NCI-H2171 treated with DMSO at 0.1 percent for 48 hours (cell line): ENCODE results near the gene RNPS1.

Source experiments
- DNase-seq: peaks from one replicate; lab custom pipeline; 2025; lab: John Stamatoyannopoulos, UW

Gene RNPS1

DNA sequence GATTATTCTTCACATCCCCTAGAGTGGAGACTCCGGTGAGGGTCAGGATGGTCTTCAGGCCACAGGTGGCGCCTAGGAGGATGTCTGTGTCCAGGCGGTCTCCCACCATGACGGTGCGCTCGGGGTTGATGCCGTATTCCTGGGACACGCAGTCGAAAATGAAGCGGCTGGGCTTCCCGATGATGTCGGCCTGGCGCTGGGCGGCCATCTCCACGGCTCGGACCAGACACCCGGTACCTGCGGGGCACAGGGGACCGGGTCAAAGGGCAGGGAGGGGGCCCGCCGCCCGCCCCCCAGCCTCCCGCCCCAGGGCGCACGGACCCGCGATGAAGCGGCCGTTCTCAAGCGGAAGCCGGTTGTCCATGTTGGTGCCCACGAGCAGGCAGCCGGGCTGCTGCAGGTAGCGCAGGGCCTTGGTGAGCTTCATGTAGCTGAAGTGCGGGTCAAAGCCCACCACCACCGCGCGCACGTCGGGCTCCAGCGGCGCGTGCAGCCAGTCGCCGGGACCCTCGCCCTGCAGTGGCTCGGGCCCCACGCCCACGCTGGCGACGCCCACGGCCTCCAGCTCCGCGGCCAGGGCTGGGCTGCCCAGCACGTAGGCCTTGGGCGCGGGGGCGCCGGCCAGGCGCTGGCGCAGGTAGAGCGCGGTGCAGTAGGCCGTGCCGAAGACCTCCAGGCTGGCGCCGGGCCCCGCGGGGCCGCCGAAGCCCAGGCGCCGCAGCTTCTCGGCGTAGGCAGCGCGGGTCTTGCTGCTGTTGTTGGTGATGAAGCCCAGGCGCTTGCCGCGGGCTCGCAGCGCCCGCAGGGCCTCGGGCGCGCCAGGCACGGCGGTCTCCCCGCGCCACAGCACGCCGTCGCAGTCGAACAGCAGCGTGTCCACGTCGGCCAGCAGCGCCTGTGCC lies 53.9 kb downstream of the RNPS1 start:
- DNase-seq = no peak

DNA sequence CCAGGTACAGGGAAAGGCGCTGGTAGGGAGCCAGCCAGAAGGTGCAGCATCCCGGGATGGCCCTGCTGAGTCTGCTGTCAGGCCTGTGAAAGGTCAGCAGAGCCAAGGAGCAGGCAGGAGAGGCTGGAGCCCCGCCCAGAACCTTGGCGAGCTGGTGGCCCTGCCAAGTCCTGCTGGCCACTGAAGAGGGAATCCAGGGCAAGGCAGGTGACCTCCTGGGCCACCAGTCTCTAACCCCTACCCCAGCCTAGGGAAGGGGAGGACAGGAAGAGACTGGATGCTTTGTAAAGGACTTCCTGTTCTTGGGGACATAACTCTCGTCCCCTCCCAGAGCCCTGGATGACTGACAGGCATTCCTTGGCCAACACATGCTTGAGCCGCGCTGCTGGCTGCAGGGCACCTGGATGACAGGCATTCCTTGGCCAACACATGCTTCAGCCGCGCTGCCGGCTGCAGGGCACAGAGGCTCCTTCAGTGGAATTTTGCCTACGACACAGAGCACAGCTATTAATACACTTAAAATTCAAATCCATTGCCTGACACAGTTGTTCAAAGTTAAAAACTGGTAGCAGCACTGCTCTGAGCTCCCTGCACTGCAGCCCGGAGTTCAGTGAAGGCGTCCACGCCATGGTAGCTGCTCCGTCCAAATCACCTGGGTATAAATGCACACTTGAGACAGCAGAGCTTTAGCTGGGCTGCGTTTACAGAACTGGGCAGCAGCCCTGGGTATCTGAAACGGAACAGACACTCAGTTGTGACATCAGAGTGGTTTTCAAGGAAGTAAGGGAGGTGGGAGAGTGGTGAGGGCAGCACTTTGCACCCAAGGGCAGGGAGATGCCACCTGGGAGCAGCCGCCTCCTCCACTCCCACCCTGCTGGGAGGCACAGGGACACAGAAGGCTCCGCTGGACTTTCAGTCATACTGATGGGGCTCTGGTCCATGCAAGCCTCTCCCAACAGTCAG lies 55.3 kb downstream of the RNPS1 start:
- DNase-seq = no peak

DNA sequence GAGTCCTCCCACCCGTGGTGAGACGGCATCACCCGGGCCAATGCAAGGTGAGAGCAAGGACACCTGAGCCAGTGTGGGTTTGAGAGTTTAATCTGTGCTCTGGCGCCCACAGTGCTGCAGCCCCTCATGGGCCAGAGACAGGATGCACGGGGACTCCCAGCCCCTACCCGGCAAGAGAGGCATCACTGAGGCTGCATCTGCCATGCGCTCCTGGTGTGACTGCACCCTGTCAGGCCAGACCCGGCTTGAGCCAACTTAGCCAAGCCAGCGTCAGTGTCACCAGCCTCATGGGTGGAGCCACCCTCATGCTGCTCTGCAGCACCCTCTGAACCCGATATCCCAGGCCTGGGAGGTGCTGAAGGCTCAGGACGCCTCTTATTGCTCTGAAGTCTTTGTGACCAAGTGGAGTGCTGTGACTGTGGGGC lies 56.0 kb downstream of the RNPS1 start:
- no peak for DNase-seq

DNA sequence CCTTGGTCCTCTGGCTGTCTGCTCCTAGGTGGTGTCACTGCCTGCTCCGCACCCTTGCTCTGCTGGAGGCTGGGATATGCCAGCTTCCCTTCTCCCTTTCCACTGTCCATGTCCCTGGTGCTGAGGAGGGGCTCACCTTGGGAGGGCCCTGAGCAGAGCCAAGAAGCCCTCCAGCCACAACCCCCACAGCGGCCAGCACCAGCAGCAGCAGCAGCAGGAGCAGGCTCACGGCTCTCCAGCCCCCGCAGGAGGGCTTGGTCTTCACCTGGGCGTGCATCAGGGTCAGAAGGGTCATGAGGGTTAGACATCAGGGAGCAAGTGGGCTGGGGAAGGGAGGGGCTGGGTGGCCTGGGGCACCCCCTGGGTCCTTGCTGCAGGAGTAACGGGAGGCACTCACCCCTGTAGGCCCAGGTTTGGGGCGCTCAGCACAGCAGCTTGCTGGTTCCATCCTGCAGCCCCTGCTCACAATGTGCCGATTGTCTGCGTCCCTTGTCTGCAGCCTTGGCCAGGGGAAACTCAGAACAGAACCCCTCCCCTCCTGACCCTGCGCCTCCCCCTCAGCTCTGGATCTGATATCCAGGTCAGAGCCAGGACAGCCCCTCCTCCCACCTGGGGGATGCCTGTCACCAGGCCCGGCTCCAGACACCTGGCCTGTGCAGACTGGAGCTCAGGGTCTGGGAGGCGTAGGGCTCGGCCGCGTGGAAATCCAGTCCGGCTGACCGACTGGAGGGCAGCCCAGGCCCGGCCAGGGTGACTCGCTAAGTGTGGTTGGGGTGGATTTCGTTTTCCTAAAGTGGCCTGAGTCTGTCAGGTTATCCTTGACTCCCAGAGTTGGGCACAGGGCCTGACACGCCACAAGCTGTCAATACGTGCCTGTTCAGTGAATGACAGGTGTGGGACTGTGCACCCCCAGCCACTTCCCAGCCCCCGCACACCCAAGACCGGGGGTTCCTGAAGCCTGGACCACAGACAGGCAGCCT lies 57.2 kb downstream of the RNPS1 start, which contains the start of gene BRICD5:
BRICD5 (minus strand) TSS at position 478 of the 980 bp plus-strand sequence; CDS start at position 448, 30 bp downstream.
- DNase-seq = no peak

DNA sequence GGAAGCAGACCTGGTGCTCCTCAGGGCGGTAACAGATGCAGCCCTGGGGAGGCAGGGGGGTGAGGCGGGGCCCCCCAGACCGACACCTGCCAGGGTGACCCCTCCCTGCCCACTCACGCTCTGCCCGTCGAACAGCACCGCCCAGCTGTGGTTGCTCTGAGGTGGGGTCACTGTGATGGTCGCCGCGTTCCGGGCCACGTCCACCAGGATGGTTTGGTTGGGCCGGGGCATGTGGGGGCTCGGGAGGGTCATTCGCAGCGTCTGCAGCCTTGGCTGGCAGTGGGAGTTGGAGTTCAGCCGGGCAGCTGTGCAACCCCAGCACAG lies 58.0 kb downstream of the RNPS1 start:
- no peak for DNase-seq

DNA sequence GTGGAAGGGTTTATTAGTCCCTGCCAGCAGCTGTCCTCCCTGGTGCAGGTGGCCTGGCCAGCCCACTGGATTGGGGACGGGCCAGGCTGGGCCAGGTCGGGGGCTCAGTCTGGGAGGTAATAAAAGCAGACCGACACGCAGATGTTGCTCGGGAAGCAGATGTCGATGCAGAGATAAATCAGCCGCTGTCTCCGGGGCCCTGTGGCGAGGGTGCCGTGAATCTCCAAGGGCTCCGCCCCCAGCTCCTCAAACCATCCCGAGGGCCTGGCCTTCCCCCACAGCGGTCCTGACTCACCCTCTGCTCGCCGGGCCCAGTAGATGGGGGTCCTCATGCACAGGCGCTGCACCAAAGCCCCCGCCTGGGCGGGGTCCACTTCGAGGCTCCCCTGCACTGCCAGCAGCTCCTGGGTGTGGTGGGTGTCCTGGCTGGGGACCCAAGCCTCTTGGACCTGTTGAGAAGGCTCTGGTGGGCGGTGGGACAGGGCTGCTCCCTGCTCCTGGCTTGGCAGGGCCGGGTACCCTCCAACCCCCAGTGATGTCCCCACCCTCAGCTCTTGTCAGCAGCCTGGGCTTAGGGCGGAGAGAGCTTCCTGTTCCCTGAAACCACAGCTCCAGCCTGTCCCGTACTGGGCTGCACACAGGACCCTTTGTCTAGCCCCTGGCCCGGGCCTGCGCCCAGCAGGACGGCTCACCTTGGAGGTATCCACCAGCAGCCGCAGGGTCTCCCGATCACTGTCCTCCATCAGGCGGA lies 58.5 kb downstream of the RNPS1 start:
- no peak for DNase-seq

DNA sequence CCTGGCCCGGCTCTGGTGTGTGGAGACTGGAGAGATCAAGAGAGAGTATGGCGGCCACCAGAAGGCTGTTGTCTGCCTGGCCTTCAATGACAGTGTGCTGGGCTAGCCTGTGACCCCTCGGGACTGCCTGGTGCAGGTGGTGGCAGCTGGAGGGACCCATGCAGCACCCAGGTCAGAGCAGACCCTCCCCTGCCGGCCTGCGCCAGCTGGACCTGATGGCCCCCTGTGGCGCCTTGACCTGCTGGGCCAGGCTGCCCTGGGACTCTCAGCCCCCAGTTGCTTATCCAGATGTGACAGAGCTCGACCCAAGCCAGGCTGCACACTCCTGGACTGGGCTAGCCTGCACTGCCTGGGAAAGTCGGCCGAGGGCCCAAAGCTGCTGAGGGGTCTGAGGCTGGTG lies 59.2 kb downstream of the RNPS1 start:
- DNase-seq = no peak

DNA sequence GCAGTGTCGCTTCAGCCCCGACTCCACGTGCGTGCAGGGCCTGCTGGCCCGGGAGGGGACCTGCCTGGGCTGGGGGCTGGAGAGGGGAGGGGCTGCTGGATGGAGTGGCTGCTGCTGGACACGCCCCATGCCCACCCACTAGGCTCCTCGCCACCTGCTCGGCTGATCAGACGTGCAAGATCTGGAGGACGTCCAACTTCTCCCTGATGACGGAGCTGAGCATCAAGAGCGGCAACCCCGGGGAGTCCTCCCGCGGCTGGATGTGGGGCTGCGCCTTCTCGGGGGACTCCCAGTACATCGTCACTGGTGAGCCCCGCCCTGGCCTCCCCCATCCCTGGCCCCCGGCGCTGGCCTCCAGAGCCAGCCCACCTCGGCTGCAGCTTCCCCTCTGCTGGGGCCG lies 59.6 kb downstream of the RNPS1 start:
- DNase-seq = peak; percentile 32

DNA sequence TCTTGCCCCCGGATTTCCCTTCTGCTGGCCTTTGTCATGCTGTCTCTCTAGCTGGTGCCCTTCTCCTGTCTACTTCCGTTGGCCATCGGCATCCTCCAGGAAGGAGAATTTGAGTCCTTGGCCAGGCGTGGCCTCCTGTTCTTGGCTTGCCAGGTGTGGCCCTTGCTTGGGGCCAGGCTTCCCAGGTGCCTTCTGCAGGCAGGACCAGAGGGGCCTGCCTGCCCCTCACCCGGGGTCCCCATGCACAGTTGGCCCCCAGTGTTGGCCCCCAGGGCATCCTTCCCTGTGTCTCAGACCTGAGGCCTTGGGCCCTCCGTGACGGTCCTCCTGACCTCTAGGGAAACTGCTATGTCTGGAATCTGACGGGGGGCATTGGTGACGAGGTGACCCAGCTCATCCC lies 60.1 kb downstream of the RNPS1 start:
- no peak for DNase-seq

DNA sequence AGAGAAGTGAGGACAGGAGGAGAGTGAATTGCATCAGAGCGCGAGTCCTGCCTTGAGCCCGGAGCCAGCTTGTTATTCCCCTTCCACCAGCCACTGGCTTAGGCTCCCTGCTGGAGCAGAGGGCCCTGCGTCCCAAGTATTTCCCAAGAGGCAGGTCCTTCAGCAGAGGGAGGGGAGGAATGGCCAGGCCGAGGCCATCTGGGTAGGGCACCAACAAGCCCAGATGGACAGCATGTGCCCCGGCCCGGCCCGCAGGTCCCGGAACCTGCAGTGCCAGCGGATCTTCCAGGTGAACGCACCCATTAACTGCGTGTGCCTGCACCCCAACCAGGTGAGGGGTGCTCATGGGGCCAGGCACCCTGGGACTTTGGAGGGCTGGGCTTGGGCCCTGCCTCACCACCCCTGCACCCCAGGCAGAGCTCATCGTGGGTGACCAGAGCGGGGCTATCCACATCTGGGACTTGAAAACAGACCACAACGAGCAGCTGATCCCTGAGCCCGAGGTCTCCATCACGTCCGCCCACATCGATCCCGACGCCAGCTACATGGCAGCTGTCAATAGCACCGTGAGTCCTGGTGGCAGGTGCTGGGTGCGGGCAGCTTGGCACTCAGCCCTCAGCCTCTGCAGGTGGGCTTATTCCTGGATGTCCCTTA lies 61.0 kb downstream of the RNPS1 start:
- no peak for DNase-seq

DNA sequence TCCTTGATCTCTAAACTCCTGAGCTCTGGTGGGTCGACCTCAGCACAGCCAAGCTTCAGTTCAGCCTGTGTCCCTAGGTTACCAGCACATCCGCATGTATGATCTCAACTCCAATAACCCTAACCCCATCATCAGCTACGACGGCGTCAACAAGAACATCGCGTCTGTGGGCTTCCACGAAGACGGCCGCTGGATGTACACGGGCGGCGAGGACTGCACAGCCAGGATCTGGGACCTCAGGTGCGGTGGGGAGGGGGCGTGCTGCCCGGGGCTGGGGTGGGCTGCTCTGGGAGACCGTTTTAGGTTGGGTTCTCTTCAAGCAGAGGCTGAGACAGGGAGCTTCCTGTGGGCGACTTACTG lies 61.5 kb downstream of the RNPS1 start:
- DNase-seq = no peak

DNA sequence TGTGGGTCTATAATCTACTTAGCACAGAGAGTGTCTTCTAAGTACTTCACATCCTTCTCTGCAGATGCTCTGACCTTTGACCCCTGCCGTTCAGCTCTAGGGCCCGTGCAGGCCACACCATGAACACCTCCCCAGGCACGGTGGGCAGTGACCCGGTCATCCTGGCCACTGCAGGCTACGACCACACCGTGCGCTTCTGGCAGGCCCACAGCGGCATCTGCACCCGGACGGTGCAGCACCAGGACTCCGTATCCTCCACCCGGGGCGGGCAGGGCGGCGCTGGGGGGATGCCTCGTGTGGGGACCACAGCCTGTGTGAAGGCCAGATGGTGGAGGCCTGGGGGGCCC lies 62.0 kb downstream of the RNPS1 start:
- DNase-seq = no peak

DNA sequence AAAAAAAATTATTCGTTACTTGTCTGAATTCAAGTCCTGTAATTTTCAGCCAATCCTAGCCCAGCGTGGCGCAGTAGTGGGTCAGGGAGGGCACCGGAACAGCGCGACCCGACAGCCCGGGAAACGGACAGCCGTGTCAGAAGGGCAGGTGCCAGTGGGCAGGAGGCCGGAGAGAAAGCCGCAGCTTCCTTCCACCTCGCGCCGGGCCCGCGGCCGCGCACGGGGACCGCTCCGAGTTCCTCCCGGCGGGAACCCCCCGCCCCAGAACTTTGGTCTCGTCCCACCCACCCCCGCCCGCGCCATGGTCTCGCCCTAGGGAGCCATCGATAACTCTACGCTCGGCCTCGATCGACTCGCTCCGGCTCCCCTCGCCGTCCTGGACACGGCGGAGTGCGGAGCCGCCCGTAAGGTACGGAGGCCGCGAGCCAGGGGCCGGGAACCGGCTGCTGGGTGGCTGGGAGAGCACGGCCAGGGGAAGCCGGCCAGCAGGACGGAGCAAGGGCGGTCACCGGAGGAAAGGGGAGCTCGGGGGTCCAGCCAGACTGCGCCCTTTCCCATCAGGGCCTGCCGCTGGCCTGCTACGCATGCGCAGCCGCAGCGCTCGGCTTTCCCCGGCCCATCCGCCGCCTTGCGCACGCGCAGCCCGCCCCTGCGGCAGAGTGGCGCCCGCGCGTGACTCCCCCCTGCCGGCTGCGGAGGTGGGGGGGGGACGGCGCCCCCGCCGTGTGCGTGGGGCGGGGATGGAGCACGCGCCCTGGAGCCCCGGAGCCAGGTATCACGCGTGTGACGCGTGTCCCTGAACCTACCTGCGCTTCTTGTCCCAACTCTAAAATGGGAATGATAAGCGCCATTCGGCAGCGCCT lies 62.6 kb downstream of the RNPS1 start, which contains the start of gene MLST8:
MLST8 (plus strand) TSS at position 351 of the 863 bp plus-strand sequence. CDS start 632 bp downstream, outside the sequence.
- DNase-seq = peak; percentile 82

DNA sequence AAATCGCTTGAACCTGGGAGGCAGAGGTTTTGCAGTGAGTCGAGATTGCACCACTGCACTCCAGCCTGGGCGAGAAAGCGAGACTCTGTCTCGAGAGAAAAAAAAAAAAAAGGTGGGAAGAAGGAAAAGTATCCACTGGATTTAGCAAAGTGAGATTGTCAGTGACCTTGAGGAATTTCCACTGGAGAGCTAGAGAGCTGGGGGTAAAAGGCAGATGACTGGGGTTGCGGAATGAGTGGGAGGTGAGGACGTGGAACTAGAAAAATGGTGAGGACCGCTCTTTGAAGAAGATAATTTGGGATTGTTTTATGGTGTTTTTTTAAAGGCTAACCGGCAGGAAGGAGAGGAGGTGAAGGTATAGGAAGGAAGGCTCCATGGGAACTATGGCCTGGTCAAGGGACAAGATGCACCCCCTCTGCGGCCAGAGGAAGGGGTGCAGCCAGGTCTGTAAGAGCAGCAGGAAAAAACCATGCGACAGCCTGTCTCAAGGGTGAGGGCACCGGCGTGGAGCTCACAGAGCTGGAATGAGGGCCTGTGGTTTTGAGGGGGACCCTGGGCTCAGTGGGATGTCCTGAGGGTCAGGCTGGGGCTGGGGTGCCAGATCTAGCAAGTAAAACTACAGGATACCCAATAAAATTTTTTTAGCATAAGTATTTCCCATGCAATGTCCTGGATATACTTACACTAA lies 63.4 kb downstream of the RNPS1 start:
- DNase-seq = no peak
